Measurements from ENCODE around the gene PPP4R2. TPM values are rescaled to one million over a fixed set of nuclear protein-coding genes. Genes with fewer than 3 reads are reported as not detected.
"Not testable (repeated sequence)": the region's sequence is repeated elsewhere in the genome, so short reads cannot be mapped to it uniquely, and the experiment has no call there.

Gene PPP4R2
- total RNA-seq, 2 experiments from 2014 or later = 80.0 to 80.9 TPM

GRCh38 chr3:72982609-72983366, 13.8 kb upstream of the PPP4R2 start:
- peaks cover 8% of the 10 kb centered on the region for H3K9me3 Mint-ChIP-seq (ENCODE audit: insufficient read depth)
- no peak overlapping the region for H3K27ac Mint-ChIP-seq
- no peak overlapping the region for H3K4me3 Mint-ChIP-seq
- ChIA-PET CTCF (interaction anchor here (0.9 kb wide), 1 partner anchor 74 kb away, joined by 3 read pairs; no protein-coding TSS in a partner anchor), POLR2A (interaction anchor here (1.2 kb wide), 1 partner anchor 10 kb away, joined by 3 read pairs; no protein-coding TSS in a partner anchor)
- peaks cover 6% of the 10 kb centered on the region for H3K27me3 Mint-ChIP-seq (ENCODE audit: low read depth)
- H3K36me3 Mint-ChIP-seq (ENCODE audit: low read depth) = no peaks in the 10 kb centered on the region
- DNase-seq = no peak
- ATAC-seq = no peak
- no peaks in the 10 kb centered on the region for H3K4me1 Mint-ChIP-seq (ENCODE audit: low read depth)

DNA sequence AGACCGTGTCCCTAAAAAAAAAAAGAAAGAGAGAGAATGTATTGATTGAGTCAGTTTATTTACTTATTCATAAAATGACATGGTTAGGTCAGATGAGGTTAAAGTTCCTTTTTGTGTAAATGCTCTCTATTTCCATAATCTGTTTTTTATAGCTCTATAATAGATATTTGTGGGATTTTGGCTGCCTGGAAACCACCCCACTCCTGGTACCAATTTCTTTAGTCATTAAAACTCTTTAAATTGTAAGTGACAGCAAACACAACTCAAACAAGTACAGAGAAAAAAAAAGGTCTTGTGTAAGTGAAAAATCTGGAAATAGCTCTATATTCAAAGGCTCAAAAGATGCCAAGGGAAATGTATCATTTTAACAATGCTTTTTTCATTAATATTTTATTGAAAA, 11.0 kb upstream of the PPP4R2 start:
- no peak overlapping the region for H3K4me3 Mint-ChIP-seq
- peaks cover 6% of the 10 kb centered on the region for H3K27me3 Mint-ChIP-seq (ENCODE audit: low read depth)
- no peaks in the 10 kb centered on the region for H3K4me1 Mint-ChIP-seq (ENCODE audit: low read depth)
- no peak overlapping the region for H3K27ac Mint-ChIP-seq
- CTCF ChIA-PET = no interaction called here
- ATAC-seq (no peak), DNase-seq (no peak)
- peaks cover 8% of the 10 kb centered on the region for H3K9me3 Mint-ChIP-seq (ENCODE audit: insufficient read depth)
- POLR2A ChIA-PET = no interaction called here
- no peaks in the 10 kb centered on the region for H3K36me3 Mint-ChIP-seq (ENCODE audit: low read depth)

- Mint-ChIP-seq H3K27ac (no peak overlapping the region), H3K4me1 (ENCODE audit: low read depth) (no peaks in the 10 kb centered on the region), H3K36me3 (ENCODE audit: low read depth) (no peaks in the 10 kb centered on the region), H3K4me3 (no peak overlapping the region), H3K27me3 (ENCODE audit: low read depth) (no peaks in the 10 kb centered on the region), H3K9me3 (ENCODE audit: insufficient read depth) (peaks cover 4% of the 10 kb centered on the region)
- POLR2A ChIA-PET = no interaction called here
- ATAC-seq = no peak
- CTCF ChIA-PET = interaction anchor here (0.7 kb wide), 1 partner anchor 155 kb away, joined by 3 read pairs; no protein-coding TSS in a partner anchor
- no peak for DNase-seq
Observed at GRCh38 chr3:72990701-72991395, 5.8 kb upstream of the PPP4R2 start.

DNA sequence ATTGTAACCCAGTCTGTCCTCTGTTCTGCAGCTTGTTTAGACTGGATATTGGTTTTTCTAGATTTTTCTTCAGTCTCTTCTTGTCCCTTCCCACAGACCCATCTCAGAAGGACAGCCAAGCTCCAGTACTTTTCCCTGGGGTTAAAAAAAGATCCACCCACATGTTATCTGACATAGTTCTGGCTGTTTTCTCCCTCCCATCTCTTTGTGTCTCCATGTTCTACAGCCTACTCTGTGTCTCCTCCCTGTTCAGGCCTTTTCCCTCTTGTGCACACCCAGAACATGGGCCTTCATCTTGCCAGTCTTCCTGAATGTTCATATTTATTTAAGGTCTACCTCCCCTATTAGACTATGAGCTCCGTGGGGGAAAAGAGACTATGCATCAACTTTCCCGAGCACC, 5.1 kb upstream of the PPP4R2 start:
- ChIA-PET POLR2A (no interaction called here), CTCF (interaction anchor here (1.9 kb wide), 1 partner anchor 65 kb away, joined by 5 read pairs; no protein-coding TSS in a partner anchor)
- no peak overlapping the region for H3K4me3 Mint-ChIP-seq
- H3K4me1 Mint-ChIP-seq (ENCODE audit: low read depth) = peaks cover 4% of the 10 kb centered on the region
- DNase-seq (no peak), ATAC-seq (no peak)
- H3K27ac Mint-ChIP-seq = no peak overlapping the region
- H3K36me3 Mint-ChIP-seq (ENCODE audit: low read depth) = no peaks in the 10 kb centered on the region
- H3K27me3 Mint-ChIP-seq (ENCODE audit: low read depth) = no peaks in the 10 kb centered on the region
- H3K9me3 Mint-ChIP-seq (ENCODE audit: insufficient read depth) = no peaks in the 10 kb centered on the region

GRCh38 chr3:72993391-72993790, 3.2 kb upstream of the PPP4R2 start:
- ATAC-seq = no peak
- H3K27ac Mint-ChIP-seq = no peak overlapping the region
- POLR2A ChIA-PET = interaction anchor here (0.8 kb wide), 1 partner anchor 10 kb away, joined by 3 read pairs; no protein-coding TSS in a partner anchor
- peaks cover 5% of the 10 kb centered on the region for H3K4me1 Mint-ChIP-seq (ENCODE audit: low read depth)
- H3K9me3 Mint-ChIP-seq (ENCODE audit: insufficient read depth) = no peaks in the 10 kb centered on the region
- no peaks in the 10 kb centered on the region for H3K27me3 Mint-ChIP-seq (ENCODE audit: low read depth)
- CTCF ChIA-PET = interaction anchor here (1.2 to 1.9 kb wide), 2 partner anchors 63 to 64 kb away, joined by 5 read pairs; no protein-coding TSS in a partner anchor
- peaks cover 7% of the 10 kb centered on the region for H3K36me3 Mint-ChIP-seq (ENCODE audit: low read depth)
- DNase-seq = no peak
- H3K4me3 Mint-ChIP-seq = no peak overlapping the region

- ChIA-PET POLR2A (interaction anchor here (1.3 kb wide), 1 partner anchor 14 kb away, joined by 3 read pairs; no protein-coding TSS in a partner anchor), CTCF (interaction anchor here (0.7 to 2.1 kb wide), 3 partner anchors 49 to 579 kb away, joined by 3 to 5 read pairs (median 3); no protein-coding TSS in a partner anchor)
- Mint-ChIP-seq H3K4me1 (ENCODE audit: low read depth) (peaks cover 22% of the 10 kb centered on the region), H3K27ac (no peak overlapping the region), H3K27me3 (ENCODE audit: low read depth) (no peaks in the 10 kb centered on the region), H3K36me3 (ENCODE audit: low read depth) (peaks cover 19% of the 10 kb centered on the region), H3K9me3 (ENCODE audit: insufficient read depth) (no peaks in the 10 kb centered on the region), H3K4me3 (peak overlapping the region; percentile 35)
- DNase-seq (no peak), ATAC-seq (no peak)
Observed at GRCh38 chr3:72995337-72995736, 1.3 kb upstream of the PPP4R2 start.

- ChIA-PET POLR2A (interaction anchor here (0.7 to 1.7 kb wide), 9 partner anchors 14 to 148 kb away, joined by 3 to 6 read pairs (median 3); partner anchors contain the start of gene SHQ1), CTCF (interaction anchor here (0.6 to 2.1 kb wide), 2 partner anchors 61 to 90 kb away, joined by 4 to 5 read pairs; no protein-coding TSS in a partner anchor)
- Mint-ChIP-seq H3K4me3 (peak overlapping the region; percentile 86), H3K4me1 (ENCODE audit: low read depth) (peaks cover 29% of the 10 kb centered on the region), H3K27me3 (ENCODE audit: low read depth) (no peaks in the 10 kb centered on the region), H3K27ac (peak overlapping the region; percentile 93), H3K9me3 (ENCODE audit: insufficient read depth) (no peaks in the 10 kb centered on the region), H3K36me3 (ENCODE audit: low read depth) (peaks cover 25% of the 10 kb centered on the region)
- ATAC-seq (no peak), DNase-seq (peak; percentile 23)
Observed at GRCh38 chr3:72996121-72996472, 514 bp upstream of the PPP4R2 start.

- H3K27me3 Mint-ChIP-seq (ENCODE audit: low read depth) = no peaks in the 10 kb centered on the region
- peaks cover 36% of the 10 kb centered on the region for H3K4me1 Mint-ChIP-seq (ENCODE audit: low read depth)
- peak overlapping the region; percentile 93 for H3K27ac Mint-ChIP-seq
- no peaks in the 10 kb centered on the region for H3K9me3 Mint-ChIP-seq (ENCODE audit: insufficient read depth)
- CTCF ChIA-PET = interaction anchor here (0.7 to 4.8 kb wide), 8 partner anchors 9 to 175 kb away, joined by 3 to 55 read pairs (median 4); no protein-coding TSS in a partner anchor
- H3K36me3 Mint-ChIP-seq (ENCODE audit: low read depth) = peaks cover 35% of the 10 kb centered on the region
- peak; percentile 56 for DNase-seq
- POLR2A ChIA-PET = interaction anchor here (0.9 to 1.7 kb wide), 6 partner anchors 11 to 55 kb away, joined by 3 to 6 read pairs (median 4); no protein-coding TSS in a partner anchor
- ATAC-seq = peak; percentile 23
- H3K4me3 Mint-ChIP-seq = peak overlapping the region; percentile 86
Observed at GRCh38 chr3:72997421-72997961, 880 bp downstream of the PPP4R2 start.

- ChIA-PET CTCF (interaction anchor here (0.8 to 4.8 kb wide), 6 partner anchors 8 to 176 kb away, joined by 3 to 55 read pairs (median 6); no protein-coding TSS in a partner anchor), POLR2A (no interaction called here)
- H3K4me1 Mint-ChIP-seq (ENCODE audit: low read depth) = peaks cover 38% of the 10 kb centered on the region
Observed at GRCh38 chr3:72998466-72998865, 1.9 kb downstream of the PPP4R2 start.

GRCh38 chr3:72999951-73000350, 3.3 kb downstream of the PPP4R2 start:
- Mint-ChIP-seq H3K4me1 (ENCODE audit: low read depth) (peaks cover 47% of the 10 kb centered on the region), H3K36me3 (ENCODE audit: low read depth) (peaks cover 57% of the 10 kb centered on the region), H3K27ac (peak overlapping the region; percentile 80), H3K9me3 (ENCODE audit: insufficient read depth) (no peaks in the 10 kb centered on the region), H3K27me3 (ENCODE audit: low read depth) (no peaks in the 10 kb centered on the region), H3K4me3 (peak overlapping the region; percentile 86)
- DNase-seq (peak; percentile 35), ATAC-seq (no peak)
- POLR2A ChIA-PET = no interaction called here
- CTCF ChIA-PET = interaction anchor here (0.7 to 4.8 kb wide), 6 partner anchors 25 to 149 kb away, joined by 3 to 55 read pairs (median 5); no protein-coding TSS in a partner anchor

More at GRCh38 chr3:72998466-72998865, 1.9 kb downstream of the PPP4R2 start:
- H3K36me3 Mint-ChIP-seq (ENCODE audit: low read depth) = peaks cover 42% of the 10 kb centered on the region
- no peaks in the 10 kb centered on the region for H3K9me3 Mint-ChIP-seq (ENCODE audit: insufficient read depth)
- H3K27ac Mint-ChIP-seq = peak overlapping the region; percentile 57
- DNase-seq = no peak
- no peak for ATAC-seq
- peak overlapping the region; percentile 86 for H3K4me3 Mint-ChIP-seq
- no peaks in the 10 kb centered on the region for H3K27me3 Mint-ChIP-seq (ENCODE audit: low read depth)

DNA sequence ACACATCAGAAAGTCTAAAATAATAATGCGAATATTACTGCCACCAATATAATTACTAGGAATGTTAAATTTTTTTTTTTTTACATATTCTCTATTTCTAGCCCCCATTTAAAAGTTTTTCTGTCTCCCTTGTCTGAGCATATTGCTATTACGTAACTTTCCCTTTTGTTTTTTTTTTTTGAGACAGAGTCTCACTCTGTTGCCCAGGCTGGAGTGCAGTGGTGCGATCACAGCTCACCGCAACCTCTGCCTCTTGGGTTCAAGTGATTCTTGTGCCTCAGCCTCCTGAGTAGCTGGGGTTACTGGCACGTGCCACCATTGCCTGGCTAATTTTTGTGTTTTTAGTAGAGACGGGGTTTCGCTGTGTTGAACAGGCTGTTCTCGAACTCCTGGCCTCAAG, 6.4 kb downstream of the PPP4R2 start:
- POLR2A ChIA-PET = not testable (repeated sequence)

More for the DNA sequence above, 6.4 kb downstream of the PPP4R2 start:
- H3K27me3 Mint-ChIP-seq (ENCODE audit: low read depth); DNase-seq; CTCF ChIA-PET; H3K9me3 Mint-ChIP-seq (ENCODE audit: insufficient read depth); ATAC-seq; H3K27ac Mint-ChIP-seq; H3K4me3 Mint-ChIP-seq: not testable (repeated sequence)
- H3K4me1 Mint-ChIP-seq (ENCODE audit: low read depth) = peaks cover 53% of the 10 kb centered on the region
- H3K36me3 Mint-ChIP-seq (ENCODE audit: low read depth) = peaks cover 74% of the 10 kb centered on the region
